B cell (primary cell): ENCODE data around the gene PBOV1. TPM values are rescaled to one million over a fixed set of nuclear protein-coding genes. Genes with fewer than 3 reads are reported as not detected.

Experiments used
- ATAC-seq: fragments of 200-7000 bp; cut with Tn5 transposase; one replicate; pipeline ENCODE4 v1.10.0; 2021; ENCODE audit warnings: low read depth, mild to moderate bottlenecking, moderate number of reproducible peaks, moderate library complexity
- CTCF ChIA-PET: fragments of 350-600 bp; sonication (Branson Sonifier 250); formaldehyde crosslinking; loops from one replicate; lab custom pipeline; 2021; ENCODE audit warnings: antibody characterized with exemption, inconsistent platforms; lab: Charles Lee
- POLR2A ChIA-PET: fragments of 350-600 bp; sonication (Branson Sonifier 250); formaldehyde crosslinking; loops from one replicate; lab custom pipeline; 2021; ENCODE audit warnings: antibody characterized with exemption; lab: Charles Lee
- DNase-seq: peaks from one replicate; pipeline ENCODE4 v3.0.0; 2013
- H2AFZ ChIP-seq: 2 replicates; pipeline ENCODE4 v1.6.1; 2012; ENCODE audit warnings: mild to moderate bottlenecking, low read depth, low read length; ENCODE audit not compliant: insufficient read depth, poor library complexity, severe bottlenecking
- H3K27ac ChIP-seq, 2 donors: 1 replicate in 1 of 2; 2 replicates in 1 of 2; pipeline ENCODE4 v1.5.1; 2012 to 2013; ENCODE audit warnings: low read length in 2 of 2, mild to moderate bottlenecking in 2 of 2, moderate library complexity in 1 of 2
- H3K27me3 ChIP-seq, 4 experiments: fragments of 200-600 bp in 1 of 4; sonication (generic) in 1 of 4; replicated peaks in 1 of 4; 1 replicate in 2 of 4; 2 replicates in 2 of 4; pipeline versions ENCODE4 v1.6.1 to v1.7.0; 2013 to 2016; ENCODE audit warnings: low read length in 3 of 4, mild to moderate bottlenecking in 2 of 4, mixed read lengths in 1 of 4, moderate library complexity in 1 of 4; ENCODE audit not compliant: insufficient read depth in 4 of 4, control insufficient read depth in 3 of 4; ENCODE audit errors: control extremely low read depth in 1 of 4
- H3K36me3 ChIP-seq, 2 experiments: replicated peaks in 1 of 2; 1 replicate in 1 of 2; 2 replicates in 1 of 2; pipeline versions ENCODE4 v1.6.1 to v1.7.1; 2013; ENCODE audit warnings: low read length in 1 of 2; ENCODE audit not compliant: insufficient read depth in 2 of 2, control insufficient read depth in 1 of 2; ENCODE audit errors: control extremely low read depth in 1 of 2, extremely low read depth in 1 of 2
- H3K4me1 ChIP-seq, 2 donors: fragments of 200-600 bp in 1 of 2; sonication (generic) in 1 of 2; 1 replicate in 1 of 2; 2 replicates in 1 of 2; pipeline versions ENCODE4 v1.5.1 to v1.6.1; 2013 to 2017; ENCODE audit warnings: low read length in 2 of 2; ENCODE audit not compliant: control insufficient read depth in 2 of 2, insufficient read depth in 2 of 2
- H3K4me2 ChIP-seq: replicated peaks from 2 replicates; pipeline ENCODE3; 2012; ENCODE audit warnings: mild to moderate bottlenecking, low read depth, low read length; ENCODE audit not compliant: poor library complexity, severe bottlenecking
- H3K4me3 ChIP-seq, 5 experiments: fragments of 200-600 bp in 1 of 5; sonication (generic) in 1 of 5; 1 replicate in 3 of 5; 2 replicates in 2 of 5; pipeline versions ENCODE4 v1.5.1 to v1.7.0; 2011 to 2016; ENCODE audit warnings: low read length in 4 of 5, mild to moderate bottlenecking in 4 of 5, low read depth in 2 of 5, control low read depth in 1 of 5, moderate library complexity in 1 of 5; ENCODE audit not compliant: insufficient read depth in 1 of 5; ENCODE audit errors: control extremely low read depth in 1 of 5, extremely low read depth in 1 of 5
- H3K79me2 ChIP-seq: fragments of 200-600 bp; sonication (generic); one replicate; pipeline ENCODE4 v1.6.0; 2016; ENCODE audit warnings: low read length; ENCODE audit not compliant: control insufficient read depth, insufficient read depth
- H3K9ac ChIP-seq: fragments of 200-600 bp; sonication (generic); 2 replicates; pipeline ENCODE4 v1.6.1; 2017; ENCODE audit warnings: mild to moderate bottlenecking, low read length, moderate library complexity
- H3K9me3 ChIP-seq, 3 donors: one replicate each; pipeline versions ENCODE4 v1.6.1 to v1.7.1; 2013; ENCODE audit warnings: low read length in 2 of 3; ENCODE audit not compliant: control insufficient read depth in 2 of 3, insufficient read depth in 1 of 3; ENCODE audit errors: control extremely low read depth in 1 of 3
- H4K20me1 ChIP-seq: 2 replicates; pipeline ENCODE4 v1.6.0; 2012; ENCODE audit warnings: mild to moderate bottlenecking, low read length; ENCODE audit not compliant: insufficient read depth, control insufficient read depth, poor library complexity, severe bottlenecking
- H3K27ac Mint-ChIP-seq: one replicate; pipeline ENCODE4 v1.8.0; 2021; ENCODE audit warnings: mixed read lengths
- H3K27me3 Mint-ChIP-seq: one replicate; pipeline ENCODE4 v1.8.0; 2021; ENCODE audit warnings: mixed read lengths
- H3K4me1 Mint-ChIP-seq: one replicate; pipeline ENCODE4 v1.8.0; 2021; ENCODE audit warnings: mixed read lengths
- H3K4me3 Mint-ChIP-seq: one replicate; pipeline ENCODE4 v1.8.0; 2021; ENCODE audit warnings: mixed read lengths
- H3K9me3 Mint-ChIP-seq: one replicate; pipeline ENCODE4 v1.8.0; 2022; ENCODE audit warnings: mixed read lengths; ENCODE audit not compliant: insufficient read depth
- EZH2 ChIP-seq: IDR thresholded peaks from 2 replicates; pipeline ENCODE4 v1.6.1; 2012; ENCODE audit warnings: borderline replicate concordance, low read depth, mild to moderate bottlenecking, moderate library complexity, low read length; ENCODE audit not compliant: insufficient read depth, poor library complexity, severe bottlenecking
- WGBS: methylation state at CpG from one replicate; pipeline ENCODE4 v1.1.5; 2013; ENCODE audit warnings: missing lambda C conversion rate; ENCODE audit not compliant: insufficient coverage; 5-methylcytosine and 5-hydroxymethylcytosine counted together
- intact Hi-C: fragments of 100-400 bp; cut with micrococcal nuclease; formaldehyde crosslinking; loops from one replicate; pipeline ENCODE4 v1.10.0; 2022
- polyA plus RNA-seq: library from polyadenylated mRNA; depleted of rRNA; stranded (reverse); fragments of >200 nt; gene quantifications from 2 replicates; pipeline ENCODE4 v1.2.3, GENCODE V29; 2012
- total RNA-seq, 2 donors: library from RNA; stranded (reverse); fragments of 120-200 nt in 1 of 2; gene quantifications; 1 replicate in 1 of 2; 2 replicates in 1 of 2; pipeline versions ENCODE4 v1.2.3 to v1.2.4, GENCODE V29; 2013 to 2022
- TF ChIP-seq, protein P1 (sequence below): fragments of 200-600 bp; IDR thresholded peaks from one replicate; pipeline ENCODE4 v1.8.0; 2022; ENCODE audit warnings: antibody characterized with exemption, mild to moderate bottlenecking

Gene PBOV1
- total and polyA plus RNA-seq, 2 donors (not counting 1 experiment from before 2014, with no cell fraction given), result not detected

DNA sequence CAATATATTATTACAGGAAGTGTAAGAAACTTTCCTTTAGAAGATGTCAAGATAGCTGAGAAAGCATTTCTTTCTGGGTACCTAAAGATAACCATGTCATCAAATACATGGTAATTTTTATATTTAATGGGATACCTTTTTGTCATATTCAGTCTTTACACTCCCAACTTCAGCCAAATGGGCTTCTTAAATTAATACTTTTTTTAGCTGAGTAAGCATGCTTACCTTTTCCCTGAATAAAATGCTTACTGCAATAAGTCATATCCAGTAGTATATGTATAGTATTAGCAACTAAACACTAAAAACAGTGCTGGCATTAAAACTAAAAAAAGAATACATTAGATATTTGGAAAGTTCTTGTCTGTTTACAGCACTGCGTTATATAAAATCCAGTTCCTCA, 17.4 kb upstream of the PBOV1 start:
- ATAC-seq (no peak), DNase-seq (no peak)
- ChIA-PET CTCF (no interaction called here), POLR2A (no interaction called here)
- no peaks in the 10 kb centered on the region for H3K9me3 ChIP-seq
- H3K4me2 ChIP-seq, result no peak overlapping the region
- TF ChIP-seq, protein P1, sequence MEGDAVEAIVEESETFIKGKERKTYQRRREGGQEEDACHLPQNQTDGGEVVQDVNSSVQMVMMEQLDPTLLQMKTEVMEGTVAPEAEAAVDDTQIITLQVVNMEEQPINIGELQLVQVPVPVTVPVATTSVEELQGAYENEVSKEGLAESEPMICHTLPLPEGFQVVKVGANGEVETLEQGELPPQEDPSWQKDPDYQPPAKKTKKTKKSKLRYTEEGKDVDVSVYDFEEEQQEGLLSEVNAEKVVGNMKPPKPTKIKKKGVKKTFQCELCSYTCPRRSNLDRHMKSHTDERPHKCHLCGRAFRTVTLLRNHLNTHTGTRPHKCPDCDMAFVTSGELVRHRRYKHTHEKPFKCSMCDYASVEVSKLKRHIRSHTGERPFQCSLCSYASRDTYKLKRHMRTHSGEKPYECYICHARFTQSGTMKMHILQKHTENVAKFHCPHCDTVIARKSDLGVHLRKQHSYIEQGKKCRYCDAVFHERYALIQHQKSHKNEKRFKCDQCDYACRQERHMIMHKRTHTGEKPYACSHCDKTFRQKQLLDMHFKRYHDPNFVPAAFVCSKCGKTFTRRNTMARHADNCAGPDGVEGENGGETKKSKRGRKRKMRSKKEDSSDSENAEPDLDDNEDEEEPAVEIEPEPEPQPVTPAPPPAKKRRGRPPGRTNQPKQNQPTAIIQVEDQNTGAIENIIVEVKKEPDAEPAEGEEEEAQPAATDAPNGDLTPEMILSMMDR, result no peak
- TF ChIP-seq EZH2, result no peak
- no peaks in the 10 kb centered on the region for H3K79me2 ChIP-seq
- Mint-ChIP-seq H3K4me3 (no peak overlapping the region), H3K27me3 (peaks cover 19% of the 10 kb centered on the region), H3K9me3 (no peaks in the 10 kb centered on the region), H3K27ac (no peak overlapping the region), H3K4me1 (peaks cover 15% of the 10 kb centered on the region)
- peaks cover 0 to 7% (median 0%) of the 10 kb centered on the region in 4 experiments for H3K27me3 ChIP-seq
- H3K27ac ChIP-seq, result no peak overlapping the region
- H4K20me1 ChIP-seq, result no peaks in the 10 kb centered on the region
- no CpG with 5 or more reads among the region's 1 CpG for WGBS
- H3K9ac ChIP-seq, result no peak overlapping the region
- H2AFZ ChIP-seq, result no peak overlapping the region
- H3K36me3 ChIP-seq, result no peaks in the 10 kb centered on the region
- H3K4me3 ChIP-seq, result no peak overlapping the region
- peaks cover 6 to 10% of the 10 kb centered on the region in 2 donors for H3K4me1 ChIP-seq
- intact Hi-C loops, result no loop called here

DNA sequence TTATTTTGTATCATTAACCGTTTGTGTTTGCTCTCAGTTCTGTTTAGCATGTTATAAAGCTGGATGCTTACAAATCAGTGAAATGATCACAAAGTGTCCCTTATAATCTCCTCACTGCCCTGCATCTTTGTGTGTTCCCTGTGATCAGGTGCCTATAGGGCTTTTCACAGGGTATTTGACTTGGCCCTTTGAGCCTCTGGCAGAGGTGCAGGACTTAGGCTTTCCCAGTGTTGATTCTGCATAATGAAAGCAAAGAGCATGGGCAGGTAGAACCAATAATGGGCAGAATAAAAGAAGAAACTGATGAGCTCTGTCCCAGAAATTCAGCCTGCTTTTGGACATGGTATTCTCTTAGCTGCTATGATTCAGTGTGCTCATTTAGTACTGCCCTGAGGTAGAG, 16.9 kb upstream of the PBOV1 start:
- DNase-seq, result no peak
- intact Hi-C loops, result no loop called here
- POLR2A ChIA-PET, result no interaction called here

More for the DNA sequence above, 16.9 kb upstream of the PBOV1 start:
- Histone ChIP-seq H3K27ac (no peak overlapping the region), H3K4me2 (no peak overlapping the region), H3K79me2 (no peaks in the 10 kb centered on the region), H3K27me3 (peaks cover 0 to 3% (median 0%) of the 10 kb centered on the region in 4 experiments), H2AFZ (no peak overlapping the region), H3K36me3 (no peaks in the 10 kb centered on the region), H3K4me1 (peaks cover 6 to 10% of the 10 kb centered on the region in 2 donors), H3K9me3 (no peaks in the 10 kb centered on the region), H3K9ac (no peak overlapping the region), H3K4me3 (no peak overlapping the region), H4K20me1 (no peaks in the 10 kb centered on the region)
- CTCF ChIA-PET, result no interaction called here
- H3K9me3 Mint-ChIP-seq, result no peaks in the 10 kb centered on the region
- no peak overlapping the region for H3K4me3 Mint-ChIP-seq
- H3K27me3 Mint-ChIP-seq, result peaks cover 15% of the 10 kb centered on the region
- ATAC-seq, result no peak
- no peak overlapping the region for H3K27ac Mint-ChIP-seq
- peaks cover 15% of the 10 kb centered on the region for H3K4me1 Mint-ChIP-seq
- WGBS, result no CpG with 5 or more reads among the region's 1 CpG
- TF ChIP-seq, protein P1, result no peak
- no peak for TF ChIP-seq EZH2
